Measurements from ENCODE around the gene SMIM43. TPM values are rescaled to one million over a fixed set of nuclear protein-coding genes. Genes with fewer than 3 reads are reported as not detected.
"Not testable (repeated sequence)": the region's sequence is repeated elsewhere in the genome, so short reads cannot be mapped to it uniquely, and the experiment has no call there.

The SMIM43 gene
- total RNA-seq, 1 donor from 2014 or later: not detected

DNA sequence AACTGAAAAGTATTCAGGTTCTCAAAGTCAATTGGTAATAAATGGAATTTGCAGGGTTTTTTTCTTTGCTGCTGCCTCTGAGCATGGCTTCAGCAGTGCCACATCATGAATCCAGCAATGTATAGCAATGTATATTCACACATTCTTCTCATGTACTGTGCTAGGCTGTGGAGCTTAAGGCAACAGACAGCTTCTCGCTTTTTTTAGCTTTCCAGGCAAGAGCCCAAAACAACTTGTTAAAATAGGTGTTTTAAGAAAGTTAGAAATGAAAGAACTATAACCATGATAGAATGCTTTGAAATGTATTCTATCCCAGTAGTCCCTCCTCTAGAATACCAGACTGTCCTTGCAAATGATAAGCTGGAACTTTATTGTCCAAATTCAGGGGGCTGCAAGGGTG, 30.4 kb downstream of the SMIM43 start:
- Histone ChIP-seq H3K9me3 (no peaks in the 10 kb centered on the region), H3K4me3 (no peak overlapping the region), H3K27ac (no peak overlapping the region), H3K4me1 (no peaks in the 10 kb centered on the region), H3K27me3 (no peaks in the 10 kb centered on the region), H3K36me3 (no peaks in the 10 kb centered on the region)
- intact Hi-C loops (cut with DNase I): loop anchor here (10.0 kb wide), 2 partner anchors 250 to 540 kb away; no protein-coding TSS in a partner anchor
- TF ChIP-seq, protein P1, sequence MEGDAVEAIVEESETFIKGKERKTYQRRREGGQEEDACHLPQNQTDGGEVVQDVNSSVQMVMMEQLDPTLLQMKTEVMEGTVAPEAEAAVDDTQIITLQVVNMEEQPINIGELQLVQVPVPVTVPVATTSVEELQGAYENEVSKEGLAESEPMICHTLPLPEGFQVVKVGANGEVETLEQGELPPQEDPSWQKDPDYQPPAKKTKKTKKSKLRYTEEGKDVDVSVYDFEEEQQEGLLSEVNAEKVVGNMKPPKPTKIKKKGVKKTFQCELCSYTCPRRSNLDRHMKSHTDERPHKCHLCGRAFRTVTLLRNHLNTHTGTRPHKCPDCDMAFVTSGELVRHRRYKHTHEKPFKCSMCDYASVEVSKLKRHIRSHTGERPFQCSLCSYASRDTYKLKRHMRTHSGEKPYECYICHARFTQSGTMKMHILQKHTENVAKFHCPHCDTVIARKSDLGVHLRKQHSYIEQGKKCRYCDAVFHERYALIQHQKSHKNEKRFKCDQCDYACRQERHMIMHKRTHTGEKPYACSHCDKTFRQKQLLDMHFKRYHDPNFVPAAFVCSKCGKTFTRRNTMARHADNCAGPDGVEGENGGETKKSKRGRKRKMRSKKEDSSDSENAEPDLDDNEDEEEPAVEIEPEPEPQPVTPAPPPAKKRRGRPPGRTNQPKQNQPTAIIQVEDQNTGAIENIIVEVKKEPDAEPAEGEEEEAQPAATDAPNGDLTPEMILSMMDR (IDR thresholded peaks at IDR 0.05): no peak
- DNase-seq (ENCODE audit: low spot score in 2 of 2): no peak

DNA sequence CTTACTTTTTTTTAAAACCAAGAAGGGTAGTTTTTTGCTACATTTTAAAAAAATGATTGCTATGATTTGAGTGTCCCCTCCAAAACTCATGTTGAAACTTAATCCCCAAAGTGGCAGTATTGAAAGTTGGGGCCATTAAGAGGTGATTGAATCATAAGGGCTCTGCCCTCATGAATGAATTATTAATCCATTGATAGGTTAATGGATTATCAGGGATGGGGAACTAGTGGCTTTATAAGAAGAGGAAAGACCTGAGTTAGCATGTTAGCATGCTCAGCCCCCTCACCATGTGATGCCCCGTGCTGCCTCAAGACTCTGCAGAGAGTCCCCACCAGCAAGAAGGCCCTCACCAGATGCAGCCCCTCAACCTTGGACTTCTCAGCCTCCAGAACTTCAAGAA, 31.0 kb downstream of the SMIM43 start:
- no peaks in the 10 kb centered on the region for H3K36me3 ChIP-seq
- TF ChIP-seq, protein P1 (IDR thresholded peaks at IDR 0.05): no peak
- DNase-seq (ENCODE audit: low spot score in 2 of 2): no peak
- no peaks in the 10 kb centered on the region for H3K4me1 ChIP-seq
- no peaks in the 10 kb centered on the region for H3K9me3 ChIP-seq
- no peak overlapping the region for H3K4me3 ChIP-seq
- H3K27ac ChIP-seq: no peak overlapping the region
- H3K27me3 ChIP-seq: no peaks in the 10 kb centered on the region
- intact Hi-C loops (cut with DNase I): loop anchor here (10.0 kb wide), 2 partner anchors 249 to 539 kb away; no protein-coding TSS in a partner anchor

DNA sequence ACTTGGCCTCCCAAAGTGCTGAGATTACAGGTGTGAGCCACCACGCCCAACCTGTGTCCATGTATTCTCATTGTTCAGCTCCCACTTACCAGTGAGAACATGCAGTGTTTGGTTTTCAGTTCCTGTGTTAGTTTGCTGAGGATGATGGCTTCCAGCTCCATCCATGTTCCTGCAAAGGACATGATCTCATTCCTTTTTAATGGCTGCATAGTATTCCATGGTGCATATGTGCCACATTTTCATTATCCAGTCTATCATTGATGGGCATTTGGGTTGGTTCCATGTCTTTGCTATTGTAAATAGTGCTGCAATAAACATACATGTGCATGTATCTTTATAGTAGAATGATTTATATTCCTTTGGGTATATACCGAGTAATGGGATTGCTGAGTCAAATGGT, 35.2 kb downstream of the SMIM43 start:
- H3K9me3 ChIP-seq; H3K27me3 ChIP-seq; H3K4me3 ChIP-seq; H3K4me1 ChIP-seq; H3K36me3 ChIP-seq; DNase-seq (ENCODE audit: low spot score in 2 of 2); H3K27ac ChIP-seq: not testable (repeated sequence)
- intact Hi-C loops (cut with DNase I): loop anchor here (5.0 to 10.0 kb wide), 3 partner anchors 42 to 535 kb away; no protein-coding TSS in a partner anchor

DNA sequence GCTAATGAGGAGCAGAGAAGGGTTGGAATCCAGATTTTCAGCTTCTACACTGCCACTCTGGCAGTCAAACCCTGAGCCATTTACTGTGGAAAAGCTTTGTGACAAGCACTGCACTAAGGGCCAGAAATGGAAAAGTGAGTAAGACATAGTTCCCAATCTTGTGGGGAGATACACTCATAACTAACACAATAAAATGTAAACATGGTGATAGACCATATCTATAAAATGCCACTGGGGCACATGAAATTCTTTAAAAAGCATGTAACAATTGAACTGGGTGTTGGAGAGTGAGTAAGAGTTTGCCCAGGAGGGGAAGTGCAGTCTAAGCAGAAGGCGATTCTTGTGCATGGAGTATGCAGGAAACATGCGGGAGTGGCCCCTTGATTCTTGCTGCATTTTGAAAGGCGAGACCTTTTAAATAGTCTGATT, 36.2 kb downstream of the SMIM43 start:
- Histone ChIP-seq H3K4me3 (no peak overlapping the region), H3K27me3 (no peaks in the 10 kb centered on the region), H3K9me3 (no peaks in the 10 kb centered on the region), H3K27ac (no peak overlapping the region), H3K36me3 (no peaks in the 10 kb centered on the region), H3K4me1 (no peaks in the 10 kb centered on the region)
- intact Hi-C loops (cut with DNase I): loop anchor here (5.0 kb wide), 1 partner anchor 42 kb away; no protein-coding TSS in a partner anchor
- no peak for DNase-seq (ENCODE audit: low spot score in 2 of 2)
- TF ChIP-seq, protein P1 (IDR thresholded peaks at IDR 0.05): no peak

DNA sequence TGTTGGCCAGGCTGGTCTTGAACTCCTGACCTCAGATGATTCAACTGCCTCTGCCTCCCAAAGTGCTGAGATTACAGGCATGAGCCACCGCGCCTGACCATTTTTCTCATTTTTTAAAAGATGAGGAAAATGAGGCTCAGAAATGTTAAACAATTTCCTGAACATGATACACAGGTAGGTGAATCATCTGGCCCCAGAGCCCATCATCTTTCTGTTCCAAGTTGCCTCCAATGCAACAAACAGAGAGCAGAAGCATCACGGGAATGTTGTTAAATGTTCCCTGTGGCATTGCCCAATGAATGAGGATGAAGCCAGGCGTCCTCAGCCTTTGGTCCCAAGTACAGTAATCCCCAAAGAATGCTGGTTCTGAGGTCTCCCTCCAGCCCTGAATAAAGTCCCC, 36.9 kb downstream of the SMIM43 start:
- H3K36me3 ChIP-seq: no peaks in the 10 kb centered on the region
- TF ChIP-seq, protein P1 (IDR thresholded peaks at IDR 0.05): no peak
- H3K4me3 ChIP-seq: no peak overlapping the region
- H3K27me3 ChIP-seq: no peaks in the 10 kb centered on the region
- no peak overlapping the region for H3K27ac ChIP-seq
- intact Hi-C loops (cut with DNase I): loop anchor here (5.0 kb wide), 1 partner anchor 41 kb away; no protein-coding TSS in a partner anchor
- H3K9me3 ChIP-seq: no peaks in the 10 kb centered on the region
- no peak for DNase-seq (ENCODE audit: low spot score in 2 of 2)
- no peaks in the 10 kb centered on the region for H3K4me1 ChIP-seq

DNA sequence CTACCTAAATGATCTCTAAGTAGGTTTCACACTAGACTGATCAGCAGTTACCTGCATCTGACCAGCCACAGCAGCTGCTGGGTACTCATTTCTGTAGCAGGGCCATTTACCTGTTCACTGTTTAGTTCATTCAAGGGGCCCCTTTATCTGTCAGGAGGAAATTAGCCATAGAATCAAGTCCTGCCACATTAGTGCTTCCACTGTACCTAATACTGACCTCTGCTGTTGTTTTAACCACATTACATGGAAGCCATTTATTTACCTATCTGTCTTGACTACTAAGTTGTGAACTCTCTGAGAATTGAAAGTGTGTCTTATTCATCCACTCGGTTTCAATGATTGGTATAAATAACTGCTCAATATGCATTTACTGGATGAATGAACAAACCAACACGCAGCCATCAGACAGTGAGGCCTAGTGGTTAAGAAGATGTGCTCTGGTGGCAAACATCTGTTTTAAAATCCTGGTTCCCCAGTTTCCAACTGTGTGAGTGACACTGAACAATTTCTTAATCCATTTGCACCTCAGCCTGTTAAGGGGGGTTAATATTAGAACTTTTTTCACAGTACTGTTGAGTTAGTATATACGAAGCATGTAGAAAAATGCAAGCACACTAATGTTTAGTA, 38.2 kb downstream of the SMIM43 start:
- Histone ChIP-seq H3K4me3 (no peak overlapping the region), H3K27me3 (no peaks in the 10 kb centered on the region), H3K36me3 (no peaks in the 10 kb centered on the region), H3K4me1 (no peaks in the 10 kb centered on the region), H3K9me3 (no peaks in the 10 kb centered on the region), H3K27ac (no peak overlapping the region)
- DNase-seq (ENCODE audit: low spot score in 2 of 2): no peak
- TF ChIP-seq, protein P1 (IDR thresholded peaks at IDR 0.05): peak; percentile 55 to 67 (median 60)
- intact Hi-C loops (cut with DNase I): loop anchor here (1.0 to 5.0 kb wide), 2 partner anchors 29 to 39 kb away; no protein-coding TSS in a partner anchor
